GM20431 (cell line): Measurements from ENCODE around the gene MYO3B.

ENCODE experiments used
- in situ Hi-C: fragments of 300-500 bp; cut with MseI, MboI; formaldehyde crosslinking; loops from one replicate; pipeline ENCODE4 v1.15.0; 2020; ENCODE audit warnings: low sequenced_read_pairs; ENCODE audit not compliant: unreplicated experiment

MYO3B gene

DNA sequence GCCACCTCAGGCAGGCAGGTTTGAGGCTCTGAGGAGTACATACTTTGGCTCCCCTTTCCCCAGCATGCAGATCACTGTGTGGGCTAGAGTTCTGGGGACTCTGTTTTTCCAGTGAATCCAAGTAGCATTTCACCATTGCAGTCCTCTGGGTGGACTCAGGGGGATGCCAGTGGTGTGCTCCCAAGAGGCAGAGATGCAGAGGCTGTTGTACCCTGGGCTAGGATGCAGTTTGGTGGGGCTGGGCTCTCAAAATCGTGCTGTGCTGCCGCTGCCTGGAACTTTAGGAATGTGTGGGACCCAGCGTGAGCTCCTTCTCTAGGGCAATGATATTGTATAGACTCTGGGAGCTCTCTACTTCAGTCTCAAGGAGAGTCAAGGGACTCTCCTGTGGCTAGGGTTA, 104.9 kb downstream of the MYO3B start:
- in situ Hi-C loops, result no loop called here

DNA sequence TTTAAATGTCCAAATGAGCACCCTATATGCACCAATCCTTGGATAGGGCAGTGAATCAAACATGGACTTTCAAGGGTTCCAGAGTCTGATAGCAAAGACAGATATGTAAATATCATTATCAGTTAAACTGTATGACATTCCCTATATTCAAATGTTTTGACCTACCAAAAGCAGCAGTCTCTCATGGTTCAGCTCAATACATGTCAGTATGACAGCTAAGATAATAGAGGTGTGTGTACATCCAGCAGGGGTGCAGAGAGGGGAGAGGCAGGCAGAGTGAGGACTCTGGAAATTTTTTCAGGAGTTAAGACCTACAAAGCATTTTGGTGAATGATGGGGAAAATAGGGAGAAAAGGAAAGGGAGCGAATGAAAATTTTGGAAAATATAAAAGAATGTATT, 106.3 kb downstream of the MYO3B start:
- in situ Hi-C loops, result no loop called here

DNA sequence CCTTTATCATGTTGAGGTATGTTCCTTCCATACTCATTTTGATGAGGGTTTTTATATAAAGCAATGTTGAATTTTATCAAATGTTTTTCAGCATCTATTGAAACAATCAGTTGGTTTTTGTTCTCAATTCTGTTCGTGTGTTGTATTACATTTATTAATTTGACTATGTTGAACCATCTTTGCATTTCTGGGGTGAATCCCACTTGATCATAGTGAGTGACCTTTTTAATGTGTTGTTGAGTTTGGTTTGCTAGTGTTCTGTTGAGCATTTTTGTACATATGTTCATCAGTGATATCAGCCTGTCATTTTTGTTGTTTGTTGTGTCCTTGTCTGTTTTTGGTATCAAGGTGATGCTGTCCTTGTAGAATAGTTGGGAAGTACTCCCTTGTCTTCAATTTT, 110.9 kb downstream of the MYO3B start:
- in situ Hi-C loops, result no loop called here

DNA sequence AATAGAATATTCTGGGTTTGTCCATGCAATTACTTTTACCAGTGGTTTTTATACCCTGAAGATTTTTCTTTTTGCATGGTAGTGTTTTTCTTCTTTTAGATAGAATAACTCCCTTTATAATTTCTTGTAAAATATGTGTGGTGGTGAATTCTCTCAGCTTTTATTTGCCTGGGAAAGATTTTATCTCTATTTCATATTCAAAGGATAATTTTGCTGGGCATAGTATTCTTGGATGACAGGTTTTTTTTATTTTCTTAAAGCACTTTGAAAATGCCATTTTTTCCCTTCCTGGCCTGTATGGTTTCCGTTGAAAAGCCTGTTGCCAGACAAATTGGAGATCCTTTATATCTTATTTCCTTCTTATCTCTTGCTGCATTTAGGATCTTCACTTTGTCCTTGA, 113.5 kb downstream of the MYO3B start:
- in situ Hi-C loops, result no loop called here

DNA sequence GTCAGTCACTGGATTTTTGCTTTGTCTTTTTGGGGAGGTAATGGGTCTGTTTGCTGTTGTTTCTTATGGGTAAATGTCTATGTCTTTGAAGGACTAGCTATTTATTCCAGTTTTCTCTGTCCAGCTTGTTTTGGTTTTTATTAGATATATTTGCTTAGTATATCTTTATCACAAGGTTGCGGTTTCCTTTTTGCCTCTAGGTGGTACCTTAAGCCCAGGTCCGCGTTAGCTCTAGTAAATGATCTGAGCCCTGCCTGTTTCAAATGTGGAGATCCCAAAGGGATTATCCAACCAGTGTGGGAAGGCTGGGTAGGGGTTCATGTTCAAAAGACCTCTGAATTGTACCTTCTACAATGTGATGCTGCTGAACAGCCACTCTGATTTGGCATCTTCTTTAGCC, 114.5 kb downstream of the MYO3B start:
- in situ Hi-C loops, result no loop called here

DNA sequence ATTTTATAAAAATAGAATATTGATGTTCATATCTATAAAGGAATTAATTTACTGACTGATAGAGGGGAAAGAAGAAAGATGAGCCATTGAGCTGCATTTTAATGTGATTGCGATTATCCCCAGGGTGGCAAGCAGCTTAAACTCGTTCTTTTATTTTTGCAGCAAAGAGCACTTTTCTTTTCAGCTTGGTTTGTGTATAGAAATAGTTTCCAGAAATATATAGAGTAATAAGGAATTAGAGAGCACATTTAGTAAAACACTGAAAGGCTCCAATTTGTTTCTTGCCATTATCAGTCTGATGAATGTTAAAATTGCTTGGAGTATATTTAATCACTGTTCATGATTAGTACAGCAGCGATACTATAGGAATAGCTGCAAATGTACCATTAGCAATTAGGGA, 119.5 kb downstream of the MYO3B start:
- in situ Hi-C loops, result no loop called here

DNA sequence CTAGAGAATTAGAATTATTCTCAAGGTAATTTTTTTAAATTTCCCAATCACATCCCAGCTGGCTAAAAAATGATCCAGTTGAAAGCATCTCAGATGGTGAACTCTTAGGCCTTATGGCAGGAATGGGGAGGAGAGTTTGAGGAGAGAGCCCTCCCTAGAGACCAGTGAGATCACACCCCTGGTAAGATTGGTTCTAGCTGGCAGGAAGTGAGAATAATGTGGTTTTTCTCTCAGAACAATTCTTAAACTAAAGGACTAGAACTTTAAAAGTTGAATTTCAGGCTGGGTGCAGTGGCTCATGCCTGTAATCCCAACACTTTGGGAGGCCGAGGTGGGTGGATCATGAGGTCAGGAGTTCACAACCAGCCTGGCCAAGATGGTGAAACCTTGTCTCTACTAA, 120.2 kb downstream of the MYO3B start:
- in situ Hi-C loops, result no loop called here

DNA sequence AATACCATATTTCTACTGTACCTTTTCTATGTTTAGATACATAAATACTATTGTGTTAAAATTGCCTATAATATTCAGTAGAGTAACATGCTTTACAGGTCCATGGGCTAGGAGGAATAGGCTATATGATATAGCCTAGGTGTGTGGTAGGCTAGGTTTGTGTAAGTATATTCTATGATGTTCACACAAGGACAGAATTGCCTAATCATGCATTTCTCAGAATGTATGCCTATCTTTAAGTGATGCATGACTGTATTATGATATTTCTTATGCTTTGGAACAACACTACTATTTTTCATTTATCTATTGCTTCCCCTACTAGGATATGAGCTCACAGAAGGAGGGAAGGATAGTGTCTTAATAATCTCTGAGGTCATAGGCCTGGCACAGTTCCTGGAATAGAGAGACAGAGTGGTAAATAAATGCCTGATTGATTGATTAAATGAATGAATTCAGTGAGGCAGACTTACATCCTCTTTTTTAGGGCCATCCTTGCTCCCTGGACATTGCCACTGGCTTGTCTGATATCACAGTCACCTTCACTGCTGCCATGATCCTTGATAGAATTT, 121.0 kb downstream of the MYO3B start:
- in situ Hi-C loops, result no loop called here

DNA sequence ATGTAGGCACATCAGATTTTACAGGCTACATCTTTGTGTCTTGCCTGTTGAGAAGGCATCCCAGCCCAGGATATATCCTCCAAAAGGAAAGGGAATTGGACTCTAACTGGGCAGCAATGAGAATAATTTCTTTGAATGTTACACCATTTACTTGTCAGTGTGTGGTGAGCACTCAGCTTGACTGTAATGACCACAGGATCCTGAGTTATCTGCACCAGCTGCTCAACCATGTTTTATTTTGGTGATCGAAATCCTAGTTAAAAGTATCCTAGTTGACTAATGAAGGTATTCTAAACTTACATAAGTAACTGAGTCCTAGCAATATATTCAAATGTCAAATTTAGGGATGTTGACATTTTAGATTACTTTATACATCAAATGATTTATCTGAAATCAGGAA, 123.0 kb downstream of the MYO3B start:
- in situ Hi-C loops, result no loop called here

DNA sequence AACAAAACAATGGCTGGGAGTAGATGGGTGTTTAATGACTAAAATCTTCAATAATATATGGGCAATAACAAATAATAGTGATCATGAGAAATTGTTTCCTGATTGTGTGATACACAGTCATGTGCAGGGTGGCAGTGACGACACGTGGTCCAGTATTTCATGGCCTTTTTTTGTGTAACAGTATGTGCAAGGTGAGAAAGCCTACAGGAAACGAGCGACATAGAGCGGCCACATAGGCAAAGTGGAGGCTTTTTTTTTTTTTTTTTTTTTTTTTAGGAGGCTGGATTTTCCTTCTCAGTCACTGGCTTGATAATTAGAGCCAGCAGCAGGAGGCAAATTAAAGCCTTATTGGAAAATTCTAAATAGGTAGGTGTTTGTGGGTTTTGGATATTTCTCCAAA, 123.7 kb downstream of the MYO3B start:
- in situ Hi-C loops, result no loop called here

DNA sequence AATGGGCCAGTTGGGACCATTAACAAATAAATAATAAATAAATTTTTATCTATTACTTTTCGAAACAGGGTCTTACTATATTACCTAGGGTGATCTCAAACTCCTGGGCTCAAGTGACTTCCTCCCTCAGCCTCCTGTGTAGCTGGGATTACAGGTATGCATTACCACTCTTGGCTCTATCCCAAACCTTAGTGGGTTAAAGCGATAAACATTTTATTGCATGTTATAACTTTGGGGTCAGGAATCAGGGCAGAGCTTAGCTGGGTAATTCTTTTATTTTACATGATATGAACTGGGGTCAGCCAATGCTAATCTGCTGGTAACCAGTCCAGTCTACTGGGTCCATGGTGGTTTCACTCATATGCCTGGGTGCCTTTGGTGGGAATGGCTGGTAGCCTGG, 127.8 kb downstream of the MYO3B start:
- in situ Hi-C loops, result no loop called here

DNA sequence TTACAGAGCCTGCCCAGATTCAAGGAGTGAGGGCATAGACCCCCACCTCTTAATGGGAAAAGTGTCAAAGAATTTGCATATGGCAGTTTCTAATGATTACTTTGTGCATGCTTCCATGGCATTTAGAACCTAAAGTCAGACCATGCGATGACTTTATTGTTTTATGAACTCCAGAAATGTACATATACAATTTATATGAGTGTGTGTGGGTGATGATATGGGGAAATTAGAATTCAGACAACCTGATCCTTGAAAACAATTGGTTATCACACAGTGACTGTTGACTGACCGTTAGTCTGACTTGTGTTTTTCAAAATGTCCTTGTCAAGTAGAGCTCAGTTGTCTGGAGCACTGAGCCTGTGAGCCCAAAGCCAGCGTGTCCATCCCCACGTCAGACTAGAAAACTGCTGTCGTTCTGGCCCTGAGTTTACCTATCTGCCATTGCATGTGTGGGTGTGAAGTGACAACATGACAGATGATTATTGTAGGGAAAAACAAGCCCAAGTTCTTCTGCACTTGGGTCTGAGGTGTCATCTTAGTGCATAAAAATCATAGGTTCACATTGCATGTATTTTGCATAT, 128.4 kb downstream of the MYO3B start:
- in situ Hi-C loops, result no loop called here

DNA sequence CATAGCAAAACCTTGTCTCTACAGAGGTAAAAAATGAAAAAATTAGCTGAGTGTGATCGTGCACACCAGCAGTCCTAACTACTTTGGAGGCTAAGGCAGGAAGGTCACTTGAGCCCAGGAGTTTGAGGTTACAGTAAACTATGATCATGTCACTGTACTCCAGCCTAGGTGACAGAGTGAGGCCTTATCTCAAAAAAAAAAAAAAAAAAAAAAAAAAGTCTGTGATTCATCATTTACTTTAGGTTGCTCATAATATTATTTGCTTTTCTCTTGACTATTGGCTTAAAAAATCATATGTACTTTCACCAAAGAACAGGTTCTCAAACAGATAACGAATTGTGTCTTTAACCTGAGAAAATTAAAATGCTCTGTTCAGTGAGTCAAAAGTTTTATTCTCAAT, 129.1 kb downstream of the MYO3B start:
- in situ Hi-C loops, result no loop called here

DNA sequence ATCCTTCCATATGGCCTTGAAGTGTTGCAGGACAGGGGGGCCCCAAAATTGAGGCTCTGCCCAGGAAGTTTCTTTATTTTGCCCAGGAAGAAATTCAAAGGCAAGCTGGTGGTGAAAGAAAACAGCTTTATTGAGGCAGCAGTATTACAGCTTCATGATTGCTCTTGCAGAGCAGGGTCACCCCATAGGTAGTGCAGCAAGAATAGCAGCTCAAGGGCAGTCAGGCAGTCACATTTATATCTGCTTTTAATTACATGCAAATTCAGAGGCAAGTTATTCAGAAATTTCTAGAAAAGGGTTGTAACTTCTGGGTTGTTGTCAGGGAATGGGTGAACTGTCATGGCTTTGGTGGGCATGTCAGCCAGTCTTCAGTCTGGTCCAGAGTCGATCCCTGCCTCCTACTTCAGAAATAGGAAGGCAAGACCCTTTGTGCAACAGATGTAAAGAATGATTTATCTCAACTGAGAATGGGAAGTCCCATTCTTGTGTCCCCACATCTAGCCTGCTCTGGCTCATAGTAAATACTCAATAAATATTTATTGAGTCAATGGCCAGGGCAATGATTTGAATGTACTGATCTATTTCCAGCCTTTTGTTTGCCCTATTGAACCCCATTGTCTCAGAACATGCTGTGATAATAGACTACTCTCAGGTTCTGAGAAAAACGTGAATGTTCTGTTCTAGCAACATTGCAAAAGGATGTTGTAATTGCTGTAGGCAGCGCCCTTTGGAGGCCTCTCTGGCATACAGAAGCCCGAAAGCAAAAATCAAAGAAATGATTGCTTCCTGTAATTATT, 129.8 kb downstream of the MYO3B start:
- in situ Hi-C loops, result no loop called here

DNA sequence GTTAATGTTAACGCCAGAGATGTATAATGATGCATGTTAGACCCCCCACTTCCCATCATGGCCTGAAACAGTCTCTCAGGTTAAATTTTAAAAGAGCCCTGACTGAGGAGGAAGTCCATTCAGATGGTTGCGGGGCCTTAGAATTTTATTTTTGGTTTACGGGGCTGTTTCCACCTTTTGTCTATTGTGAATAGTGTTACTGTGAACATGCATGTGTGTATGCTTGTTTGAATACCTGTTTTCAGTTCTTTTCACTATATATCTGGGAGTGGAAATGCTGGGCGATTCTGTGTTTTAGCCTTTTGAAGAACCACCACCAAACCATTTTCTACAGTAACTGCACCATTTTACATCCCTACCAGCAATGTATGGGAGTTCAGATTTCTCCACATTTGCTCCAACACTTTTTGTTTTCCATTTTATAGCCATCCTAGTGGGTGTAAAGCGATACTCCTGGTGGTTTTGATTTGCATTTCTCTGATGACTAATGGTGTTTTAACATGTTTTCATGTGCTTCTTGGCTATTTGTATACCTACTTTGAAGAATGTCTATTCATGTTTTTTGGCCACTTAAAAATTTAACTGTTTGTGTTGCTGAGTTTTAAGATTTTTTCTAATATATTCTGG, 133.0 kb downstream of the MYO3B start:
- in situ Hi-C loops, result no loop called here

DNA sequence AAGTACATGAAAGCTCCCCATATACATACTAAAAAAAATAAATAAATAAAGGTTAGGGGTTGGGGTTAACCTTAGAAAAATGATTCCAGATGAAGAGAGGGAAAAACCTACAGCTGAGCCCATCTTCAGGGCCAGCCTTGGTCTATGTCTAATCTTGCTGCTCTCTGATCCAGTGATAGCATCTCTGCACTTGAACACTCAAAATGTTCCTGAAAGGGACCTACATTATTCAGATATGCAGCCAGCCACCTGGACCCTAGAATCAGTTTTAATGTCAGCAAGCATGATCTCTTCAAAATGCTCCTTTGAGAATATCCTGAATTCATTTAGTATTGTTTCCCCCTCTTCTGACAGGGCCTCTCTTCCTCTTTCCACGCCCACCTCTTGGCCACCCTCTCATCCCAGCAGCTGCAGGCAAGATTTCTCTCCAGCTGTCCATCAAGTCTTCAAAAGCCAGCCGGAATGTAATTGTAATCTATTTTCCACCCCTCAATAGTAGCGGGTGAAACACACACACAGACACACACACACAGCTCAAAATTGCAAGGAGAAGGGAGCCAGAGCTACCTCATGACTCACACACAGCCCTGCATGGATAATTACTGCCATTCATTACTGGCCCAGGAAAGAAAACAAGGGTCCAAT, 135.5 kb downstream of the MYO3B start:
- in situ Hi-C loops, result no loop called here

DNA sequence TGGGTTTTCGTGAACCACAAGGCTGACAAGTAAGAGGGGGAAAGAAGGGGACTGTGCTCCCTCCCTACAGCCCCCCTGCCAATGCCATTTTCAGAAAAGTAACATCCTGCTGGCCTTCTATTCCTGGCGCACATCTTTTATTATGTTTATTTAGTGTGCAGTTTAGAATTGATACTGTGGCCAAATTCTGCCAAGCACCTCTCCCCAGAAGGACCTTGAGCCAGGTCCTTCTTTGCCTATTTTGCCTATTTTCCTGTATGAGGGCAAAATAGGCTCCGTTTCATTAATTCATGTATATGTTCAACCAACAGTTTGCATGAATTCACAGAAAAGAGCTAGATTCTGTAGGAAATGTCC, 136.0 kb downstream of the MYO3B start:
- in situ Hi-C loops, result no loop called here

DNA sequence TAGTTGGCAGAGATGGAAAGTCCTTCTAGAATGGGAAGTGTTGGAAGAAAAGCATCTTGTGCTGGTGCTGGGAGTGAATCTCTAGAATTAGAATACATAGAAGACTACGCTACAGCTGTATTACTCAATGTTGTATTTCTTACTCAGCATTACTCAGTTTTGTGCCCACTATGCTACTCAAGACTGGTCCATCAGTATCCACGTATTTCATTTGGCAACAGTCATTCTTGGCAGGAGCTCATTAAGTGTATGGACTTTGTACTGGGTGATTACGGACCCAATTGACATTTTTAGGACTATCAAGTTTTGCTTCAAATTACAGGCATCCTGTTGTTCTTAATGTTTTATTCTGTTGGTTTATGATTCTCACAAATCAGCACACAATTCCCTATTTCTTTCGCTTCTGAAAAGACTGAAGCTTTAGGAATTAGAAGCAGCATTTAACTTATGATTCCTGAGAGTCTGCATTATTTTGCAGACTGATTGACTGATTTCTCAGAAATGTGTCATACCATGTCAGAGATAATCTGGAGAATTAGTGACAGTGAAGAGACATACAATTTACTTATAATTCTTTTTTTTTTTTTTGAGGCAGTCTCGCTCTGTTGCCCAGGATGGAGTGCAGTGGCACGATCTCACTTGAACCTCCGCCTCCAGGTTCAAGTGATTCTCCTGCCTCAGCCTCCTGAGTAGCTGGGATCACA, 136.9 kb downstream of the MYO3B start:
- in situ Hi-C loops, result no loop called here

DNA sequence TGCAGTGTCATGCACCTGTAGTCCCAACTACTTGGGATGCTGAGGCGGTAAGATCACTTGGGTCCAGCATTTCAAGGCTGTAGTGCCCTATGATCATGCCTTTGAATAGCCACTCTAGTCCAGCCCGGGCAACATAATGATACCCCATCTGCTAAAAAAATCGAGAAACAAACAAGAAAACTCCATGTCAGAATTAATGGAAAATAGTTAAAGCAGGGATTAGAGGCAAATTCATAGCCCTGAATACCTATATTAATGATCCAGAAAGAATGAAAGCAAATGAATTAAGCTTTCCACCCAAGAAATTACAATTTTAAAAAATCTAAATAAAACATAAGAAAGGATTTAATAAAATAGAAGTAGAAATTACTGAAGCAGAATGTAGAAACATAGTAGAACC, 143.0 kb downstream of the MYO3B start:
- in situ Hi-C loops, result no loop called here

DNA sequence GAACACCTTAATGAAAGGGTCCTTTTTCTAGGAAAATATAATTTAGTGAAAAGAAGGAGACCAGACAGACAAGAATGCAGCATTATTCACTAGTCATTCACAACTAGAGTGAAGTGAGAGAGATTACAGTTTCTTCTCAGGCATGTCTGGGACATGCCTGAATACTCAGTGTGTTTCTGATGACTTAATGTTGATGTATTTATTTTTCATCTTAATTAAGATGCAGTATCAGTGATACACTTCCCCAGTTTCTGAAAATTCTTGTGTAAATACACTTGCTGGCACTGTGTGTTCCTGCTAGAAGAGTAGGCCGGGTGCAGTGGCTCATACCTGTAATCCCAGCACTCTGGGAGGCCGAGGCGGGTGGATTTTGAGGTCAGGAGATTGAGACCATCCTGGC, 143.6 kb downstream of the MYO3B start:
- in situ Hi-C loops, result no loop called here
